Activated T-helper 1 cell treated with Interleukin-2 at 50 U/mL for 16 hours (primary cell): ENCODE data around the gene FARP1.

Experiments
- DNase-seq: peaks from one replicate; pipeline ENCODE4 v3.0.0-alpha.2; 2020; ENCODE audit warnings: low read depth

The FARP1 gene

GRCh38 chr13:98203646-98204326, 60.9 kb downstream of the FARP1 start:
- no peak for DNase-seq

GRCh38 chr13:98204546-98204945, 61.7 kb downstream of the FARP1 start:
- no peak for DNase-seq

GRCh38 chr13:98206946-98207345, 64.1 kb downstream of the FARP1 start:
- DNase-seq: no peak

- DNase-seq: no peak
Observed at GRCh38 chr13:98207416-98207815, 64.5 kb downstream of the FARP1 start.

- DNase-seq: no peak
Observed at GRCh38 chr13:98208606-98209005, 65.7 kb downstream of the FARP1 start.

- no peak for DNase-seq
Observed at GRCh38 chr13:98212763-98213162, 69.9 kb downstream of the FARP1 start.

GRCh38 chr13:98213354-98213753, 70.5 kb downstream of the FARP1 start:
- no peak for DNase-seq

- no peak for DNase-seq
Observed at GRCh38 chr13:98214008-98214643, 71.2 kb downstream of the FARP1 start.

GRCh38 chr13:98214707-98215106, 71.8 kb downstream of the FARP1 start:
- no peak for DNase-seq

GRCh38 chr13:98215508-98215907, 72.6 kb downstream of the FARP1 start:
- DNase-seq: no peak

- DNase-seq: no peak
Observed at GRCh38 chr13:98216135-98216565, 73.3 kb downstream of the FARP1 start.

GRCh38 chr13:98216711-98217285, 73.9 kb downstream of the FARP1 start:
- DNase-seq: no peak

GRCh38 chr13:98217597-98217996, 74.7 kb downstream of the FARP1 start:
- no peak for DNase-seq

- DNase-seq: no peak
Observed at GRCh38 chr13:98219685-98220084, 76.8 kb downstream of the FARP1 start.

GRCh38 chr13:98220271-98220791, 77.4 kb downstream of the FARP1 start:
- DNase-seq: no peak

- no peak for DNase-seq
Observed at GRCh38 chr13:98221234-98221633, 78.3 kb downstream of the FARP1 start.

- no peak for DNase-seq
Observed at GRCh38 chr13:98222081-98222554, 79.2 kb downstream of the FARP1 start.

GRCh38 chr13:98222816-98223215, 79.9 kb downstream of the FARP1 start:
- DNase-seq: no peak

GRCh38 chr13:98223741-98224140, 80.8 kb downstream of the FARP1 start:
- no peak for DNase-seq

GRCh38 chr13:98224557-98224956, 81.7 kb downstream of the FARP1 start:
- DNase-seq: no peak

- no peak for DNase-seq
Observed at GRCh38 chr13:98225036-98225940, 82.4 kb downstream of the FARP1 start.

GRCh38 chr13:98226496-98226895, 83.6 kb downstream of the FARP1 start:
- no peak for DNase-seq
